Measurements from ENCODE around the gene ST8SIA5.

DNA sequence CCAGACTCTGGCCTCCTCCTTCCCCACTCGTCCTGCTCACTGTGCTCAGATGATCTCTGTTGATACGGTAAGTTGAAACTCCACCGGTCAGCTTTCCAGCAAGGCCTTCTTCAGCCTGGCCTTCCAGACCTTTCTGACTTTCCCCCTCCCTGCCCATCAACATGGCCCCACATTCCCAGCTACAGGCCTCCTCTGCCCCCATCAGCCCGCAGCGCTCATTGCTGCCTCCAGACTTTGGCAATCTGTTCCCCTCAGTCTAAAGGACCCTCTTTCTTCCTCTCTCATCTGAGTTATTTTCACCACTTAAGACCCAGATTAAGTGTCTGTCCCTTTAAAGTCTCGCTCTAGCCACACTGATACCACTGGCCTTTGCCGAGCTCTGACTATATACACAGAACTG is 110.4 kb downstream of the ST8SIA5 start:
- TF ChIP-seq CBX3 (IDR thresholded peaks at IDR 0.05; ENCODE audit: borderline replicate concordance, low read depth), result no peak
- TF ChIP-seq, protein P1, sequence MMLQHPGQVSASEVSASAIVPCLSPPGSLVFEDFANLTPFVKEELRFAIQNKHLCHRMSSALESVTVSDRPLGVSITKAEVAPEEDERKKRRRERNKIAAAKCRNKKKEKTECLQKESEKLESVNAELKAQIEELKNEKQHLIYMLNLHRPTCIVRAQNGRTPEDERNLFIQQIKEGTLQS (IDR thresholded peaks at IDR 0.05; ENCODE audit: borderline replicate concordance, extremely low read depth, low read depth, low read length), result no peak
- TF ChIP-seq, protein P2, sequence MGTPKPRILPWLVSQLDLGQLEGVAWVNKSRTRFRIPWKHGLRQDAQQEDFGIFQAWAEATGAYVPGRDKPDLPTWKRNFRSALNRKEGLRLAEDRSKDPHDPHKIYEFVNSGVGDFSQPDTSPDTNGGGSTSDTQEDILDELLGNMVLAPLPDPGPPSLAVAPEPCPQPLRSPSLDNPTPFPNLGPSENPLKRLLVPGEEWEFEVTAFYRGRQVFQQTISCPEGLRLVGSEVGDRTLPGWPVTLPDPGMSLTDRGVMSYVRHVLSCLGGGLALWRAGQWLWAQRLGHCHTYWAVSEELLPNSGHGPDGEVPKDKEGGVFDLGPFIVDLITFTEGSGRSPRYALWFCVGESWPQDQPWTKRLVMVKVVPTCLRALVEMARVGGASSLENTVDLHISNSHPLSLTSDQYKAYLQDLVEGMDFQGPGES (IDR thresholded peaks at IDR 0.05), result no peak
- TF ChIP-seq SKIL (IDR thresholded peaks at IDR 0.05; ENCODE audit: low read depth, poor library complexity, severe bottlenecking), result no peak
- TF ChIP-seq TAF1 (IDR thresholded peaks at IDR 0.05; ENCODE audit: borderline replicate concordance, low read depth, low read length), result no peak
- TF ChIP-seq, protein P3, sequence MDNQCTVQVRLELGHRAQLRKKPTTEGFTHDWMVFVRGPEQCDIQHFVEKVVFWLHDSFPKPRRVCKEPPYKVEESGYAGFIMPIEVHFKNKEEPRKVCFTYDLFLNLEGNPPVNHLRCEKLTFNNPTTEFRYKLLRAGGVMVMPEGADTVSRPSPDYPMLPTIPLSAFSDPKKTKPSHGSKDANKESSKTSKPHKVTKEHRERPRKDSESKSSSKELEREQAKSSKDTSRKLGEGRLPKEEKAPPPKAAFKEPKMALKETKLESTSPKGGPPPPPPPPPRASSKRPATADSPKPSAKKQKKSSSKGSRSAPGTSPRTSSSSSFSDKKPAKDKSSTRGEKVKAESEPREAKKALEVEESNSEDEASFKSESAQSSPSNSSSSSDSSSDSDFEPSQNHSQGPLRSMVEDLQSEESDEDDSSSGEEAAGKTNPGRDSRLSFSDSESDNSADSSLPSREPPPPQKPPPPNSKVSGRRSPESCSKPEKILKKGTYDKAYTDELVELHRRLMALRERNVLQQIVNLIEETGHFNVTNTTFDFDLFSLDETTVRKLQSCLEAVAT (IDR thresholded peaks at IDR 0.05), result no peak
- TF ChIP-seq, protein P4, sequence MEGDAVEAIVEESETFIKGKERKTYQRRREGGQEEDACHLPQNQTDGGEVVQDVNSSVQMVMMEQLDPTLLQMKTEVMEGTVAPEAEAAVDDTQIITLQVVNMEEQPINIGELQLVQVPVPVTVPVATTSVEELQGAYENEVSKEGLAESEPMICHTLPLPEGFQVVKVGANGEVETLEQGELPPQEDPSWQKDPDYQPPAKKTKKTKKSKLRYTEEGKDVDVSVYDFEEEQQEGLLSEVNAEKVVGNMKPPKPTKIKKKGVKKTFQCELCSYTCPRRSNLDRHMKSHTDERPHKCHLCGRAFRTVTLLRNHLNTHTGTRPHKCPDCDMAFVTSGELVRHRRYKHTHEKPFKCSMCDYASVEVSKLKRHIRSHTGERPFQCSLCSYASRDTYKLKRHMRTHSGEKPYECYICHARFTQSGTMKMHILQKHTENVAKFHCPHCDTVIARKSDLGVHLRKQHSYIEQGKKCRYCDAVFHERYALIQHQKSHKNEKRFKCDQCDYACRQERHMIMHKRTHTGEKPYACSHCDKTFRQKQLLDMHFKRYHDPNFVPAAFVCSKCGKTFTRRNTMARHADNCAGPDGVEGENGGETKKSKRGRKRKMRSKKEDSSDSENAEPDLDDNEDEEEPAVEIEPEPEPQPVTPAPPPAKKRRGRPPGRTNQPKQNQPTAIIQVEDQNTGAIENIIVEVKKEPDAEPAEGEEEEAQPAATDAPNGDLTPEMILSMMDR (IDR thresholded peaks at IDR 0.05 in 2 of 3, conservative IDR thresholded peaks at IDR 0.05 in 1 of 3; ENCODE audit: control insufficient read depth in 2 of 3, extremely low read depth in 1 of 3, insufficient read depth in 1 of 3, low read depth in 3 of 3, low read length in 3 of 3), result no peak
